Activated CD4-positive, alpha-beta T cell treated with anti-CD3 and anti-CD28 coated beads, Interleukin-2, amount 50 U/mL, for 4 hours (primary cell): ENCODE results near the gene PHOSPHO2.

Experiments used
- DNase-seq, 2 experiments: peaks; one replicate each; pipeline ENCODE4 v3.0.0-alpha.2; 2020

Gene PHOSPHO2, protein sequence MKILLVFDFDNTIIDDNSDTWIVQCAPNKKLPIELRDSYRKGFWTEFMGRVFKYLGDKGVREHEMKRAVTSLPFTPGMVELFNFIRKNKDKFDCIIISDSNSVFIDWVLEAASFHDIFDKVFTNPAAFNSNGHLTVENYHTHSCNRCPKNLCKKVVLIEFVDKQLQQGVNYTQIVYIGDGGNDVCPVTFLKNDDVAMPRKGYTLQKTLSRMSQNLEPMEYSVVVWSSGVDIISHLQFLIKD

DNA sequence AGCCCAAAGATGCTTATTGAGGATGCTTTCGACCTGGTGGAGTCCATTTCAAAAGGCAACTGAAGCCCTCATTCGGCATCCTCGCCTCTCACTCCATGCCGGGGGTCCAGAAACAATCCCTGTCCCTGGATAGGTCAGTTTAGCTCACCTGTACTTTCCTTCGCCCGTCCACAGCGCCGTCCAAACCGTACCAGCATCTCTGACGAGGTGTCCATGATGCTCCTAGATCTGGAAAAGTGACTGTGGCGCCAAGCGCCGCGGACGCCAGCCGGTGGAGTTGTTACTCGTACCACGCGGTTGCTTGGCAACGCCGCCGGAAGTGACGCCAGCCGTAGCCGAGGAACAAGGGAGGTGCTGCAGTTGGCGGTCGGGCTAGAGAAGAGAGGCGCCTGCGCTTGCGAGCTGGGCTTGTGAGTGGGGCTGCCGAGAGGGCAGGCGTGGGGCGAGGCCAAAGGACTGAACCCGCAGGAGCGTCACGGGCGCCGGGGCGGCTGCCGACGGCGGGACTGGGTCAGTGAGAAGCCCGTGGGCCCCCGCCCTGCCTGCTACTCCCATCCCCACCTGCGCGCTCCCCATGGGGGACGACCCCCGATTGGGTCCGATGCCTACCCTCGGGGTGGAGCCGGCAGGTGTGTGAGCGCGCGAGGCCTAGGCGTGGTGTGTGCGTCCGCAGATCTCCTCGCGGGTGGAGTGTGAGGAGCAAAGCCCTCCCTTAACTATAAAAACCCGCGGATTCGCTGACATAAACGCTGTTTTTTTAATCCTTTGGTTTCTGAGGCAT is at the start of gene PHOSPHO2, which contains the start of gene CFAP210:
Gene PHOSPHO2, plus strand, starts transcription at position 357 of the 781 bp plus-strand sequence. CDS start 6,503 bp downstream, outside the sequence.
Gene CFAP210, minus strand, starts transcription at position 293 of the 781 bp plus-strand sequence. Its CDS starts 78 bp downstream, at position 215.
- peak; percentile 98 for DNase-seq

DNA sequence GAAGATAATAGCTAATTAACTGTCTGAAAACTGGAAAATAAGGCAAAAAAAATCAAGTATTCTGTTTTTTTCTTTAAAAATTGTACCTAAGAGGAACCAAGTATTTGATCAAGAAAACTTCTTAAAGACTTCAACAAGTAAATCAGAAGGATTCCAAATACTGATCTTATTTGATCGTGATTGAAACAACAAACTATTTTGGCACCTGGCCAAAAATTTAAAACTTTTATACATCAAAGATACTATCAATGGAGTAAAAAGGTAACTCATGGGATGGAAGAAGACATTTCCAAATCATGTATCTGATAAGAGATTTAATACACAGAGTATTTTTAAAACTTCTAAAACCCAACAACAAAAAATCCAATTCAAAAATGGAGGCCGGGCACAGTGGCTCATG is 46.8 kb upstream of the PHOSPHO2 start:
- DNase-seq = no peak

DNA sequence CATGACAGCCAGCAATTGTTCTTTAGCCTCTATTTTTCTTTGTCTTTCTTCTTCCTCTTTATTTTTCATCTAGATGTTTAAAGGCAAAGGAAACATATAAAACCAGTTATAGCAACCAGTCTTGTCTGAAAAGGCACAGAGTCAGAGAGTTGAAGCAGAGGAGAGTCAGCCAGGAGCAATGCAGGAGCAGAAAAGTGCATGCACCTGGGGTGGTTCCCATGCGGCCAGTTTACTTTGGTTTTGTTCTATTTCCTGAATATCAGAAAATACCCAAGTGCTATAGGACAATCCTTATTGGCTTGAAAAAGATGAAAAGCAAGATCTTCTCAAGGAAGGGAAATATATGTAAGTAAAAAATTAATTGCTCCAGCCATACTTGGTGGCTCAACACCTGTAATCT is 45.0 kb upstream of the PHOSPHO2 start:
- no peak for DNase-seq

DNA sequence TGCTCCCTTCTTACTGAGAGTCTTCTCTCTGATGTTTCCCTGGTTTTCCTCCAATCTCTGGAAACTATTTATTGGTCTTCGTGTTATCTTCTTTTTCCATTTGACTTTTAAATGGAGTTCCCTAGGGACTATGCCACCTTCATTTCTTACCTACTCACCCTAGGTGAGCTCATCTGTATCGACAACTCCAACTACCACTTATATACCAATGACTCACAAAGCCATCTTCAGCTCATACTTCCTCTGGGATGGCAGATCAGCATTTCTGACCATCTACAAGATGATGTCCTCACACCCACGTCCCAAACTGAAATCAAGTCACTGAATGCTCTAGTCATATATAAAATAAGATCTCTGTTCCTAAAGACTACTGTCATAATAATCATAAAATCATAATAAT is 40.6 kb upstream of the PHOSPHO2 start:
- no peak for DNase-seq

DNA sequence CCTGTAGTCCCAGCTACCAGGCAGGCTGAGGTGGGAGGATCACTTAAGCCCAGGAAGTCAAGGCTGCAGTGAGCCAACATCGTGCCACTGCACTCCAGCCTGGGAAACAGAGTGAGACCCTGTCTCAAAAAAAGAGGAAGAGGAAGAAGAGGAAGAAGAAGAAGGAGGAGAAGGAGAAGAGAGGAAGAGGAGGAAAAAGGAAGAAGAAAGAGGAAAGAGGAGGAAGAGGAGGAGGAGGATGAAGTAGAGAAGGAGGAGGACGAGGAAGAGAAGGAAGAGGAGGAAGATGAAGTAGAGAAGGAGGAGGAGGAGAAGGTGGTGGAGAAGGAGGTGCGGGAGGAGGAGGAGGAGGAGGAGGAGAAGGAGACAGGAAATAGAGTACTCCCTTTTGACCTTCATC is 38.1 kb upstream of the PHOSPHO2 start:
- no peak for DNase-seq

DNA sequence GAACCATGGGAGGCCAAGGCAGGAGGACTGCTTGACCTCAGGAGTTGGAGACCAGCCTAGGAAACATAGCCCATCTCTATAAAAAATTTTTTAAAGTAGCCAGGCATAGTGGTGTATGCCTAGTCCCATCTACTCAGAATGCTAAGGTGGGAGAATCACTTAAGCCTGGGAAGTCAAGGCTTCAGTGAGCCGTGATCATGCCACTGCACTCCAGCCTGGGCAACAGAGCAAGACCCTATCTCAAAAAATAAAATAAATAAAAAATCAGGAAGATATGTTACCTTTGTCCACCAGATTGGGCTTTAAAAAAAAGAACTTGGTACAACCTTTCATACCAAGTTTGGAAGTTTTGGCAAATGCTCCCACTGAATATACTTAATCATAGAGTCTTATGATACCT is 35.4 kb upstream of the PHOSPHO2 start:
- DNase-seq = no peak

DNA sequence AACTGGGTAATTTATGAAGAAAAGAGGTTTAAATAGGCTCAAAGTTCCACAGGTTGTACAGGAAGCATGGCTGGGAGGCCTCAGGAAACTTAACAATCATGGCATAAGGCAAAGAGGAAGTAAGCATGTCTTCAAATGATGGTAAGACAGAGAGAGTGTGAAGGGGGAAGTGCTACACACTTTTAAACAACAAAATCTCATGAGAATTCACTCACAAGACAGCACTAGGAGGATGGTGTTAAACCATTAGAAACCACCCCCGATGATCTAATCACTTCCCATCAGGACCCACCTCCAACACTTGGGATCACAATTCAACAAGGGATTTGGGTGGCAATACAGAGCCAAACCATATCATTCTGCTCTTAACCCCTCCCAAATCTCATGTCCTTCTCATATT is 34.9 kb upstream of the PHOSPHO2 start:
- DNase-seq = no peak

DNA sequence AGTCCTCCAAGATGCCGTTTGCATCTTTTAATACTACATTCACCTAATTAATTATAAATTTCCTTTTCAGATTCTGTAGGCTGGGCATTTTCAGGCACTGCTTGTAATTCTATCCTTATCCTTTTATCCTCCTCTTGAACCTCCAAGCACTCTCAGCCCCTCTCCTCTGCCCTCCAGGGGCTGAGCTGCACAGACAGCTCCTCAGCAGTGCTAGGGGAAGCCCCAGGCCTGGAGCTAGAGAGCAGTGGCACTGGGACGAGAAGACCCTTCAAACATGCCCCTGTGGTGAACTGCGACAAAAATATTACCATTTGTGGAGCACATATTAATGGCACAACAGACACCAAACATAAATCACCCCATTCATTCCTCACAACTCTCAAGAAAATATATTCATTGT is 33.0 kb upstream of the PHOSPHO2 start:
- no peak for DNase-seq

DNA sequence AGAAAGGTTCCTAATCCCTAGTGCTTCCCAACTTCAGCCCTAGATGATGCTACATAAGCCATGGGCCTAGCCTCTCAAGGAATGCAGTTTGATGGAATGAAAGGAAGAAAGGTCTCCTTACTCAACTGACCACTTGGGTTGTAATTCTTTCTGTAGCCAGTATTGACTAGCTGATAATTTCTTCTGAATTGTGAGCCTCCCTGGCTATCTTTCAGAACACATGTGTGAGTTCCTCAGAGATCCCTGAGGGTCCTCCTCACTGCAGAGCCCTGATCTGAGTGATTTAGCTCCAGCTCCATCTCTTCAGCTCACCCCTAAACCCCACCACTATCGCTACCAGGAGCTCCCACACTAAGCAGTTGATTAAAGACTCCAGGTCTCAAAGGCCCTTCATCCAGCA is 31.5 kb upstream of the PHOSPHO2 start:
- no peak for DNase-seq

DNA sequence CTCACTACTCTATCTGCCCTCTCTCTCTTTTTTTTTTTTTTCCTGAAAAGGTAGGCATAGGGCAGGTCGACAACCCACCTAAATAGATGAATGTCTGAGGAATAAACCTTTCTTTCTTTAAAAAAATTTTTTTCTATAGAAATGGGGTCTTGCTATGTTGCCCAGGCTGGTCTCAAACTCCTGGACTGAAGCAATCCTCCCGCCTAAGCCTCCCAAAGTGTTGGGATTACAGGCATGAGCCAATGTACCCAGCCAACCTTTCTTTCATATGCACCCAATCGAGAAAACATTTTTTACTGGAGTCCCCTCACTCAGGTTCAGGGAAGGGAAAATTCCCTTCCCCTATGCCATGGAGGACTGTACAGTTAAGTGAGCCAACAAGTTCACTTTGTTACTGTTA is 31.0 kb upstream of the PHOSPHO2 start:
- DNase-seq = no peak

DNA sequence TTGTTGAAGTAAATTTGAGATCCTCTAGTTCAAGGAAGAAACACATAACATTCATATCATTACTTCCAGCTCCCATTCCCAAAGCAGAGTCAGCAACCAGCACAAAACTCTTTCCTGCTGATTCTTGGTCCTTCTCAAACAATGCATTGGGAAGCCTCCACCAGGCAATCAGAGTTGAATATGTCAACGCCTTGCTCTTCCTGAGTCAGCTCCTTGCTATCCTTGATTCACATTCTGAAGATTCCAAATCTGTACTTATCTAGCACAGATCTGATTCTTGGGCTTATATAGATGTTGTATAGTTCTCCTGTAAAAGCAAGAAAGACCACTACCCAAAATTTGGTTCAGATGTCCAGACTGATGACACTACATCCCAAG is 29.7 kb upstream of the PHOSPHO2 start:
- DNase-seq = no peak

DNA sequence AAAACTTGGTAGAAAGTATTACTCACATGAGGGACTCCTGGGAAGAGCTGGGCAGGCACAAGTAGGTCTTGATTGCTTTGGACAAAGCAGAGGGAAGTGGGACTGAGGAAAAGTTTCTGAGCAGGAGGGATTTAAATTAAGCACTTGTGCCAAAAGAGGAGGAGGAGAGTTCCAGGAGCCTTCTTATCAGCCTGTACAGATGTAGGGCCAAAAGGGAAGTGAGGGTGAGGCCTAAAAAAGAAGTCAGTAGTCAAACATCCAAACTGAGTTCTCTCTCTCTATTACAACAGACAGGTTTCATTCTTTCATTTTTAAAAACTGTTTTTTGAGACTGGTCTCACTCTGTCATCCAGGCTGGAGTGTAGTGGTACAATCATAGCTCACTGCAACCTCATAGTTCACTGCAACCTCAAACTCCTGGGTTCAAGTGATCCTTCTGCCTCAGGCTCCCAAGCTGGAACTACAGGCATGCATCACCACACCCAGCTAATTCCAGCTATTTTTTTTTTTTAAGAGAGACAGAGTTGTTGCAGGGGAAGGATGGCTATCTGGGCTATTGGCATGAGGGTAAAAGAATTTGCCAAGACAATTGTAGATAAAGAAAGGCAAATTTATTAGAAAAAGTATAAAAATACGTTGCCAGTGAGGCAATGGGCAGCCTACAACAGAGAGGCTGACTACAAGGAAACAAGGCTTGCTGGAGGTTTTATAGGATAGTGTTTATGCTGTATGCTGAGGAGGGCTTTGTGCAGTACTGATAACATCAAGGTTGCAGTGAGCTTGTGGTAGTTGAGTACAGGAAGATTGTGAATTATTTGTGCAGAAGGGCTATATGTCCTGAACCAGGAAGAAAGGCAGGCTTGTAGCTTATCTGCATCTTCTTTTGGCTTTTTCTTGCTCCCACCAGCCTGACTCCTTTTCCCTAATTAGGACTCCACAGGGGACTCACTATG is 29.0 kb upstream of the PHOSPHO2 start:
- DNase-seq = no peak

DNA sequence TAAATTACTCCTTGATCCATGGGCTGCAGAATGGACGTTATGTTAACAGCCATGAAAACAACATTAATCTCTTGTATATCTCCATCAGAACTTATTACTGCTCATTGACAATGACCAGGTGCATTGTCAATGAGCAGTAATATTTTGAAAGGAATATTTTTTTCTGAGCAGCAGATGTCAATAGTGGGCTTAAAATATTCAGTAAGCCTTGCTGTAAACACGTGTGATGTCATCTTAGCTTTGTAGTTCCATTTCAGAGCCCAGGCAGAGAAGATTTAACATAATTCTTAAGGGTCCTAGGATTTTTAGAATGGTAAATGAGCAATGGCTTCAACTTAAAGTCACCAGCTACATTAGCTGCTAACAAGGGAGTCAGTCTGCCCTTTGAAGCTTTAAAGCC is 26.7 kb upstream of the PHOSPHO2 start:
- DNase-seq = no peak

DNA sequence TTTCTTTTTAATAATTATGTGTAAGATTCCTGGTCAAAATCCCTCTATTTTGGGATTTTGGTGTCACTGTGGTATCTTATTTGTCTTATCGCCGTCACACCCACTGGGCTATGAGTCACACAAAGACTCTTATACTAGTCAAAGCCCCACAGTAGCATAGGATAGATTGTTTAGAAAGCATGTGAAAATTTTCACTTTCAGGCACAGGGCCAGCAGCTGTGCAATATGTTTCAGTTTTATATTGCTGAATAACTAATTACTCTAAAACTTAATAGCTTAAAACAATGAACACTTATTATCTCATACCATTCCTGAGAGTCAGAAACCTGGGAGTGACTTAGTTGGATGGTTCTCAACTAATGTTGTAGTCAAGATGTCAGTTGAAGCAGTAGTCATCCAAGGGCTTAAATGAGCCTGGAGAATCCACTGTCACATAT is 24.0 kb upstream of the PHOSPHO2 start:
- no peak for DNase-seq

DNA sequence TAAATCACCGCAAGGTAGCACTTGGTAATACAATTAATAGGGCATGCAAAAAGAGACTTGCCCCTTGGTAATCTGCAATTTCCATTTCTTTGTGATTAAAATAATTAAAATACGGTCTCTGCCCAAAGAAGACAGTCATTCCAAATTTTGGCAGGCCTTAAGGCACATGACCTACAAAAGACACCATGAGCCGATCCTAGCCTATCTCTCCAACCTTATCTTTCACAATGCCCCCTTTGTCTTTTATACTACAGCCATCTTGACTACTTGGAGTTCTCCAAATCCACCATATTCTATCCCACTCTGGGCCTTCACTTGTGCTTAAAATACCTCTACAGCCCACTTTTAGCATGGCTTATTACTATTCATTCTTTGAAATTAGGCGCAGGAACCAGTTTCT is 23.3 kb upstream of the PHOSPHO2 start:
- DNase-seq = no peak

DNA sequence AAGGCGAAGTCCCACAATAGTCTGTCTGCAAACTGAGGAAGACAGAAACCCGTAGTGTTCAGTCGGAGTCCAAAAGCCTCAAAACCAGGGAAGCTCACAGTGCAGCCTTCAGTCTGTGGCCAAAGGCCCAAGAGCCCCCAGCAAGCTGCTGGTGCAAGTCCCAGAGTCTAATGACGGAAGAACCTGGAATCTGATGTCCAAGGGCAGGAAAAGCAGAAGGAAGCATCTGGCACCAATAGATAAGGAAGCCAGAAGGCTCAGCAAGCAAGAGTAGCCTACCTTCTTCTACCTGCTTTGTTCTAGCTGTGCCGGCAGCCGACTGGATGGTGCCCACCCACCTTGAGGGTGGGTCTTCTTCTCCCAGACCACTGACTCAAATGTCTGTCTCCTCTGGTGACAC is 21.9 kb upstream of the PHOSPHO2 start:
- DNase-seq = no peak

DNA sequence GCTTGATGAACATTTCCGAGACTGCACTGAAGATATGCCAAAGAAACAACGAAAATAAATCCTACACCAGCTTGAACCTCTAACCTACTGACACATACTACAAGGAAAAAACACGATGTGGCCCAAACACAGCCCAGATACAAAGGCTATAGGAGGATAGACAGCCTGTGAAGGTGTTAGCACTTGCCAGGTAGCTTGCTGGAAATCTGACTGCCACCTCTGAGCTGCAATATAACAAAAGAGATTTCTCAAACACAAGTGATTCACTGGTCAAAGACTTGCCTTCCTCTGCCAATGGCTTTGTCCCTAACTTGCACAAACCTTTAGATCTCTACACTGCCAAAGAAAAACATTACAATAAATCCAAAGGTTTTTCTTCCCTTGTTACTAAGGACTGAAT is 21.2 kb upstream of the PHOSPHO2 start:
- DNase-seq = no peak

DNA sequence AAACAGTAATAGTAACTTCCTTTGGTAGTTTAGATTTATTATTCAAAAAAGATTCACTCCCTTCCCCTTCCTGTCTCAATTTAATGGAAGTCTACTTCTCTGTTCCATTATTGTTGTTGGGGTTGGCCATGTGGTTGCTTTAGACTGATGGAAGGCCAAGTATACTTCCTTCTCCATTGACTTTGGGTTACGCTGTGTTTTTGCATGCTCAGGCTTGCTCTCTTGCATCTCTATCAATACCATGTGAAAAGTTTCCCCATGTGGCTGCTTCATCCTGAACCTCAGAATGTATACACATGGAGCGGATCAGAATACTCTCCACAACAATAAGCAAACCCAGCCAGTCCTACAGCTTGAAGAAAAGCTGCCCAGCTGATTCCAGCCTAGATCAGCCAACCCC is 20.3 kb upstream of the PHOSPHO2 start:
- DNase-seq = no peak

DNA sequence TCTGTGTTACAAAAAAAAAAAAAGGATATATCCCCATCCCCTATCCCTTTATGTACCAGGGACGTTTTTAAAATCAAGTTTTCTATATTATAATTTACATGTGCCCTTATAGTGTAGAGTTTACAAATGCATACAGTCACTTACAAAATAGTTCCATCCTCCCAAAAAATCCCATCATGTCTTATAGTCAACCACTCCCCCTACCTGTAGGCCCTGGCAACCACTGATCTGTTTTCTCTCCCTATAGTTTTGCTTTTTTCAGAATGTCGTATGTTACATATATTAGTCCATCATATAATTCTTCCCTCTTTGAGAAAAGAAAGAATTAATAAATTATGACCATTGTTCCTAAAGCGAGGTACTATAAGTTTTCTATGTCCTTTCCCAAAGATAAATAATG is 17.9 kb upstream of the PHOSPHO2 start:
- no peak for DNase-seq

DNA sequence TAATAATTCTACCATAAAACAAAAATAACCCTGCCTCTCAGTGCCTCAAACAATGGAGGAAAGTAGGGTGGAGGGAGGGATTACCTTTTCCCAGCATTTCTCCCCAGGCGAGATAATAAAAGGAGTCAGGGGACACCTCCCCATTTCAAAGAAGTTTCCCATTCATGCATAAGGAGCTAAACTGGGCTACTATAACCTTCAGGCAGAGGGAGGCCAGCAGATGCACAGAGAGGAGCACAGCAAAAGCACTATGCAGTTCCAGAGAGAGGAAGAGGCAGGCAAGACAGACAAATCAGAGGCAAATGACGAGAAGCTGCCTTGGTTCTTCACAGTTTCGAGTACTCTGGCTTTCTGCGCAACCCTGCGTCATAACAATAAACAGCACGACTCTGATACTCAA is 17.4 kb upstream of the PHOSPHO2 start:
- no peak for DNase-seq

DNA sequence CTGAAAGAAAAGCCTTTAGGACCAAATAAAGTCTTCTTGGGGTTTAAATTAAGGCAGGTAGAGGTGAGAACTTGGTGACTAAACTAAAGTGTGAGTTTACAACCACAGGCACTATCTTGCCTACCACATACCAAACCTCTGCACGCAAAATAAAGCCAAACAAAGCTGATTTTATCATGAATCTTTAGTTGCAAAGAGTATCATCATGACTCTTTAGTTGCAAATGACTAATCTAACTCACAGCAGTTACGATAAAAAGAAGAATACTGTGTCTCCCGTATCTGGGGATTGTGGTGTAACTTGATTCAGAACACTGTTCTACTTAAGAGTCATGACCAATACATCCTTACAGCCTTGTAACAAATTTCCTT is 11.2 kb upstream of the PHOSPHO2 start:
- no peak for DNase-seq

DNA sequence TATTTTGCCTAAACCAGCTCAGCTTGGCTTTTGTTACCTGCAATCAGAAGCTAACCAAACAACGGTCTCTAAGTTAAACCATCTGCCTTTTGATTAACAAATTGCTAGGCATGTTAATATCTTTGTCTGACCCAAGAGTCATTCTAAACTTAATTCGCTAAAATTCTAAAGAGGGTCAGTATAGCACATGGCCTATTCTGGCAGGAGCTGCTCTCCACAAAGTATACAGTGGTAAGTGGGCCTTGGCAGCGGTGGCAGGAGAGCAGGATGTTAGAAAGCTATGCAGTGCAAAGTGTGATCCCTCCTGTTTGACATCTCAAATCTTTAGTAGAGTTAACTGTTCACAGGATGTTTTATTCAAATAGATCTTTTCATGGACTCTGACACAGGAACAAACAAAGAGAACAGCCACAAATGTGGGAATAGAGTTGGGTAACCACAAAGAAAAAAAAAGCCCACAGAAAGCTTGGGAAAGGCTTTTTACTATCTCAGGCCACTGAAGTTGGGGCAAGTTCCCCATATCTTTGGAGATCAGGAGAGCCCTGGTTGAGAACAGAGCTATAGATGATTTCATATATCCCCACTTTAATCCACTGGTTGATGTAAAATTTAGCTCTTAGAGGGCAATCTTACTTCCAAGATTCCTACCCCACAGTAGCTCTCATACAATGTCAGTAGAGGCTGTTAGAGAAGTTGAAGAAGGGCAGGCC is 10.7 kb upstream of the PHOSPHO2 start:
- DNase-seq = no peak

DNA sequence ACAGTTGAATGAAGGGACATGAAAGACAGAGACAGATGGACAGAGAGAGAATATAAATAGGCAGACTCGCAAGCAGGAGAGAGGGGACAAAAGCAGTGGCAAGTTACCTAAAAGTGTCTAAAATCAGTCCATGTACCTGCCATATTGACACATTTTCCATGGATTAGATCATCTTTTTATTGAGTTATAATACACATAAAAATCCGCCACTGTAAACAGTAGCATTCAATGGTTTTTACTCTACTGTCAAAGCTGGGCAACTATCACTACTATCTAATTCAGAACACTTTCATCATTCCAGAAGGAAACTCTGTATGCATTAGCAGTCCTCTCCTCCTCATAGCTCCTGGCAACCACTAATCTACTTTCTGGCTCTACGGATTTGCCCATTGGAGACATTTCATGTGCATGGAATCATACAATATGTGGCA is 10.1 kb upstream of the PHOSPHO2 start:
- DNase-seq = no peak
